ENCODE data around the gene FAM72C.
"Not testable (repeated sequence)": the region's sequence is repeated elsewhere in the genome, so short reads cannot be mapped to it uniquely, and the experiment has no call there.

FAM72C gene

DNA sequence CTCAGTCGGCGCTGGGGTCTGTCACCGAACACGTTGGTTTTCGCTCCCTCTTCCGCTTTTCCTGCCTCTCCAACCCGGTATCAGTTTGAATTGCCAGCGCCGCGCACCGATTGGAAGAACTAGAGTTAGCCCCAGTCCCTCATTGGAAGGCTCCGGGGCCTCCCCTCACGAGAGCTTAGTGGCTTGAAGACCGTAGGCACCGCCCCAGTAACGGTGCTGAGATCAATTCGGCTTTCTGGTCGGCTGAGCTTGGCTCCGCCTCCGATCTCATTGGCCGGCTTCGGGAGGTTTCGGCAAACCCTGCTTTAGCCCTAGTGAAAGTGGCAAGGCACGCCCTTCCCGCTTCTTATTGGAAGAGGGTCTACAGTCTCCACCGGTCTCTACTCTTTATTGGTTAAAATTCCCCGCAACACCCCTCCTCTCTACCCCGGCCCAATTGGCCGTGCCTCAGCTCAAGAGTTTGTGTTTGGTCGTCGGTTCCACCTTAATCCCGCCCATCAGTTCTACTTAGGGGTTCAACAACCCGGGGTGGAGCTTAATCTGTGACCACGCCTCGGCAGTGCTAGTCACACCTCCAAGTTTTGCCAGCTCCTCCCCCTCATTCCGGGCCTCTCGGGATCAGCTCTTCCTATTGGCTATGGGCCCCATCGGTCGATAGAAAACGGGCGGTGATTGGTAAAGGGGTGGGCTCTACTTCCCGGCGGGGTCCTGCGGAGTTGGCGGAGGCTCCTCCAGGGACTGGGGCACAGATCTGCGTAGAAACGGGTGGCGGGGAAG lies at the start of gene FAM72C:
Gene FAM72C (minus strand): TSS at position 63 of the 777 bp plus-strand sequence. CDS start 845 bp downstream, outside the sequence.
- DNase-seq (ENCODE audit: low spot score) = not testable (repeated sequence)

DNA sequence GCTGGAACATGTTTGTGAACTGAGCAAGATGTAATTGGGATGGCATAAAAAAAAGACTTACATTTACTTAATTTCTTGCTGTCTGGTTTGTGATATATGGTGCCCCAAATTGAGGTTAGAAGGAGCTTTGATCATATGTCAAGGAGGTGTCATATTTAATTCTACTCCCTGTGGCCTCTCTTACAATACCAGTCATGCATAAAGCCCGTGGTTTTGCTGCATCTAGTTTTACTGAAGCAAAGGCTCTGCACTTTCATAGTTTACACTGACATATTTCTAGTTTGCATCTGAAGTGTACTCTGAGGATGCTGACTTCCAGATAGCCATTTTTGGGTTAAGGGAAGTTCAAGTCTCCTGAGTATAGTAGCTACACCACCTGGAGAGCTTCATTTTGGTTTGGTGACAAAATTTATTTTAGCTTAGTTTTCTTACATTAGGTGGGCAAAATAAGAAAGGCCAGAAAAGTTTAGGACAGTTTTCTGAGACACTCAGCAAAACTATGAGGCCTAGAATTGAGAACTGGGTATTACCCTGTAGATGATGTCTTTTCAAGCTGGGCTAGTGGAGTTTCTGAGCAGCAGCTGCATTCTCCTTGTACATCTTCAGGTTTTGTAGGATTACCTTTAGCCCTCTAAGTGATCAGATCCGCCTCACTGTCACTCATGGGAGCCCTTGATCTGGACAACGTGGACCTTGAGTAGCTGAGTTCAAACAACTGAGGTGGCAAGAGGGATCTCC lies 48.4 kb upstream of the FAM72C start:
- DNase-seq (ENCODE audit: low spot score) = not testable (repeated sequence)

DNA sequence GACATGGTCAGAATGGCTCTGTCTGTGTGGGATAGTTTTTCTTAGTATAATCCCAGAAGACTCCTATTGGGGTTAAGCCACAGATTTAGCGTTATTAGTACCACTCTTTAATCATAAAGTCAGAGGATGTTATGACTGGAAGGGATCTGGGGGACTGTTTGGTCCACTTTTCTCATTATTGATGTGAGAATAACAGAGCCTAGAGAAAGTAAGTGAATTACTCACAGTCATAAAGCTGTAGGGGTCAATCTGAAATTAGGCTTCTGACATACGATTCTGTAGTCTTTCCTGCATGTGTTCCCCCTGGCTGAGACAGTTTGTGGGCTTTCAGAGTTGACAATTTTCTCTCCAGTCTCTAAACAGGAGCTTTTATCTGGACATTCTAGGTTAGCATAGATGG lies 47.3 kb upstream of the FAM72C start:
- DNase-seq (ENCODE audit: low spot score) = not testable (repeated sequence)

DNA sequence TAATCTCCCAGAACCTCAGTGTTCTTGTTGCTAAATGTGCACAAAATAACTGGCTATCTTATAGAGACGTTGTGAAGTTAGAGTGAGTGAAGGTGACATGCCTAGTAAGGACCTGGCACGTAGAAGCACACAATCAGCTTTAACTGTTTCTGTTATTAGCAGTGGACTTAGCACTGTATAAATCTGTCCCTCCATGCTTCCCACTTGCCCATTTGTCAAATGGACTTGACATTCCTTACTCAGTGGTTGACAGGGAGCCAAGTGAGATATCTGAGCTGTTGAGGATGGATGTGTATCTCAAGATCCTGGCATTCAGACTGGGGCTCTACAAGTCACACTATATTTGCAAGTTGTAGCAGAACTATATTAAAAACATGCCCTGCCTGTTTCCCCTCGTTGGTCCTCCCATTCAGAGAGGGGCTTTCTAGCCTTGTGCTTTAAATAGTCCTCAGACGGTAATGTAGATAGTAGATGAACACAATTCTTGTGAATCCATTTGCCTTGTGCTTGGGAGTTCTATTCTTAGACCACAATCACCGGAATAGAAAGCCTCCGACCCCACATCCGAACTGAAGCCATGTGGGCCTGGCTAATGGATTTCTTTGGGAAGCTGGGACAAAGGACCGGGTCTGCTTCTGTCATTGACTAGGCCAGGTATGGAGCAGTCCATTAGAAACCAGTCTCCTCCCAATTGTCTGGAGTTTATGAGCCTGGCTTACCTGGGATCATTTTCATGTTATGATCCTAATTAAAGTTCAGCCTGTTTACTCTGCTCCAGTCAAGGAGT lies 43.6 kb upstream of the FAM72C start:
- not testable (repeated sequence) for DNase-seq (ENCODE audit: low spot score)

DNA sequence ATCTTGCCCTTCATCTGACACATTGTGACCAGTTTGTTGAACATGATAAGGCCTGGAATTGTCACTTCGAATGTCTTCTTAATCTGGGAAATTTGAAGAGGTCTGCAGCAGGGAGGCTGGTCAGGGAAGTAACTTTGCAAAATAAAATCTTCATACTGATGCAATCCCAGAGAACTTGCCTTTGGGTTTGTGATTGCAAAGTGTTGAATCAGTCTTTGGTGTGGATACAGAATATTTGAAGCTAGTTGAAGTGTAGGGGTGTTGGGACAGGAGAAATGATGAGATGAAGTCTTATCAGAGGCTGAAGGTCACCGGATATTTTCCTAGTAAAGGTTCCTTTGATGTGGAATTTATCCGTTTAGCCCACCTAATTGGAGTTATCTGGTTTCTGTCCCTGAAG lies 42.7 kb upstream of the FAM72C start:
- not testable (repeated sequence) for DNase-seq (ENCODE audit: low spot score)

DNA sequence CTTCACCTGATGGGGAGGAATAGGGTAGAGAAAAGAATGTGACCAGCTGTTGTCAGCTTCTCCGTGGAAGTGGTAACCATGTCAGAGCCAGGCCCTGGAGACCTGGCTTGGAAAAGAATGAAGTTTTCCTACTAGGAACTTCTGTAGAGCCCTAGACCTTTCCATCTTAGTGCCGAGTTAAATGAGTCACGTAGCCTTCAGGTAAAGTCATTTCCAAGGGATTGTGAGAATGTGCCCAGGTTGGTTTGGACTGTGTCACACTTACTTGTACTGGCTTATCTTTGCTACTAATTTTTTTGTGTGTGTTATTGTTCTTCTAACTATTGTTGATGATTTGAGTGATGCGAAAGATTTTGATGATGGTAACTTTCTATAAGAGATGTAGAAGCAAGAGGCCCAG lies 42.3 kb upstream of the FAM72C start:
- not testable (repeated sequence) for DNase-seq (ENCODE audit: low spot score)

DNA sequence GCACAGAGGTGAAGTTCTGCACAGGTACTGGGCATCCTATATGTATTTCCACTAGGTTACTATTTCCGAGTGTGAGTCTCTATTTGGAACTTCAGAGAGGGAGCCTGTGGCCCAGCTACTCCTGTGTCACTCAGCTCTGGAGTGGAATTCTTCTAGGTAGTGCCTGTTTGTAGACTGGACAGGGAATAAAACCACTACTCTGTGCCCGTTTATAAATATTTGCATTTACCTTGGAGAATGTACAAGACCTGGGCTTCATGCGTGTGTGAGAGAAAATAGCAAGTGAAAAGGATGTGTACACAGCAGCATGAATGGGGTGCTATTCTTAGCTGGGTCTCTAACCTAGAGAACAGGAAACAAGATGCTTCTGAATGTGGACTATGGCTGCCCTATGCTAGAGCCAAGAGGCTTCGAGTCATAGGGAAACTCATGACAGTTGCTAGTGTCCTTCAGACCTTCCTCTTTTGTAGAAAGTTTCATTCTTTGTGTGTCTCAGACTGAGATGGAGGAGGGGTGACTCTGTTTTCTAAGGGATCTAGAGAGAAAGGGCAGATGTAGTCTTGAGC lies 40.5 kb upstream of the FAM72C start:
- DNase-seq (ENCODE audit: low spot score) = not testable (repeated sequence)

DNA sequence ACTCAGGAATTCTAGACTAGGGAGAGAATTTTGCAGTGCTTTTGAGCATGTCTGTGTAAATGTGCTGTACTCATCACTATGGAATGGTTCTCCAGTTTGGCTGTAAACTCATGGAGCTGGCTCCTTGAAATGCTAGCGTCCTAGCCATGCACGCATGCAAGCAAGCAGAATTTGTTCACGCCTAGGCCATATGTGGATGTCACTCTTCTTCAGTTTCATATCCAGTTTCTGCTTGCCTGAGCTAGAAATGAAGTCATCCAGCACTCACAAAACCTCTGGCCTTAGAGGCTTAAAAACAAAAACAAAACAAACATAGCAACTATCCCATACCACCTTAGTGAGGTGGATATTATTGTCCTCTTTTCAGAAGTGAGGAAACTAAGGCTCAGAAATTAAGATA lies 37.6 kb upstream of the FAM72C start:
- not testable (repeated sequence) for DNase-seq (ENCODE audit: low spot score)

DNA sequence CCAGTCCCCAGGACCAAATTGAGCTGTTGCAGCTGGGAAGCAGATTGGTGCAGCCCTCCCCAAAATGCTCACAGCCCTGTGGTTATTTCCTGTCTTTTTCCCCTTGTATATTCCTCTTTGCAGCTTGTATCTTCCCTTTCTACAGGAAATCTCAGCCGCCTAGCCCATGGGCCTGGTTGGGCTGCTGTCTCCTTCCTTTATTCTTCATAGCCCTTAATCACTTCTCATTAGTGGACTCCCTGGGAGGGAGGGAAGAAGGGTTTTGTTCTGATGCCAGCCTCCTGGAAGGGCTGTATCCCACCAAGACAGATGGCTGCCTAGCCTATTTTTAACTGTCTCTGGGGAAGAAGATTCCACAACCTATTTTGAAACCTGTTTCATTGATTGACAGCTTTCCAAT lies 32.5 kb upstream of the FAM72C start:
- DNase-seq (ENCODE audit: low spot score) = not testable (repeated sequence)

DNA sequence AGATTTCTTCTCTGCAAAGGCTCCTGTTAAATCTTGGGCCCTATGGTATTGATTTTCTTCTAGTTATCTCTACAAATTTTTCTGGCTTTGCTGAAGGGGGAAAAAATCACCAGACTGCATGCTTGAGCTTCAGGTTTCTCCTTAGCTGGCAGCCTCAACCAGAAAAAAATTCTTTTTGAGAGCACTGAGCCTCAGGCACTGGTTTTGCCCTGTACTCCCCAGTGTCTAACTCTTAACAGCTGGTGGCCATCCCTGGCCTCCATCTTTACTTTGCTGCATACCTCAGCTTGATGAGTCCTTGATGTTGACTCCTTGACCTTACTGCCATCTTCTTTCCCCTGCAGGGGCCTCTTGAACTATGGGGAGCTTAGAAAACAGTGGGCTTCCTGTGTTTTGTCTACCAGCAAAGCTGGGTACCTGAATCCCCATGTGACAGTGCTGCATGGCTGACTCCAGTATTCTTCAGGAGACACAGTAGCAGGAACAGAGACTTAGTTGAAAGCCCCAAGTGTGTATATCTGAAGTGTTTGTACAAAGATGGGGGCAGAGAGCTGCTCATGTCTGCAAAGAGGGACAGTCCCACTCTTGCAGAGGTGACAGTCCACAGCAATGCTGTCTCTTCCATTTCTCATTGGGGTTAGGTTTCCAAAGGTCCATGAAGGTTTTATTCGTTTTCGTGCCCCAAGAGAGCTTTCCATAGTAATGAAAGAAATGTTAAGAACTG lies 31.7 kb upstream of the FAM72C start:
- not testable (repeated sequence) for DNase-seq (ENCODE audit: low spot score)

DNA sequence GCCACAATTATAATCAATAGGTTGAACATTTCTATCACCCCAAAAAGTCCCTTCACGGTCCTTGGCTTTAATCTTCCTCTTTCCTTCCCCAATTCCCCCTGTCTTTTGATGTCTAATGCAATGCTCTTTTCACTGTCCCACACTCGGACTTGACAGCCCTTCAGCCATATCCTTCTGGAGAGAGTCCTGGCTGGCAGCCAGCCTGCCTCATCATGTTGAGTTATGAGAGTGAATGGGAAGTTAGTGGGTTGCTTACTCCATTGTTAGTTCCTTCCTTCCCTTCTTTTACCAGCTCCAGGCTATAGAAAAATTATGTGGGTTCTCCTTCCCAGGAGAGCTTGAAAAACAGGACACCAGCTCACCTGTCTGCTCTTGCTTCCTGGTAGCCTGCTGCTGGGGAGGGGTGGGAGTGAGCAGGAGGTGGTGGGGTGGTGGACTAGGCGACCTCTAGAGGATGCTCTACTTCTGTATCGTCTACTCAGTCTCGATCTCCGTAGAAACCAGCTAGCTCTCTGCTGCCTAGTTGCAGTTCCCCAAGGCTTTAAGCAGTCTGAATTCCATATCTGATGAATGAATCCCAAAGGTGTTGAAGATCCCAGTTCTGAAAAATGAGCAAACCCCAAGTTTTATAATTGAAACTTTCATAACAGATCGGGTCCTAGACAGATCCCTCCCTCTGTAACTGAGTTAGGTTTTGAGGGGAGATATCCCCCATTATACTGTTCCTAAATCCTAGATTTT lies 30.5 kb upstream of the FAM72C start:
- not testable (repeated sequence) for DNase-seq (ENCODE audit: low spot score)

DNA sequence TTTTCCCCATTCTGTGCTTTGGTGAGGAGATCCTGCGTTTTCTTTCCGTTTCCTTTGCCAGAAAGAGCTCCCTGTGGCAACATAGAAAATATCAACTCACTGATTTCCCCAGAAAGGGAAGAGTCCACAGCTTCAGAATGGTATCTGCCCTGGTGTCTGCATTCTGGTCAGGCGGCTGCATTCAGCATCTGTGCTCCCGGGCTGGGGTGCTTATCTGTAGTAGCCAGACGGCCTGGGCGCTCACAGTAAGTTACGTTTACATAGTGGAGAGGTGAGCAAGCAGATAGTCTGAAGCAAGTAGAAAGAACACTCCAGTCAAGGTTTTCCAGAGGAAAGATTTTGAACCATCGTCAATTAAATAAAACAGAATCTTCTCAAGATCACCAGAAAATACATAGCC lies 29.3 kb upstream of the FAM72C start:
- DNase-seq (ENCODE audit: low spot score) = not testable (repeated sequence)

DNA sequence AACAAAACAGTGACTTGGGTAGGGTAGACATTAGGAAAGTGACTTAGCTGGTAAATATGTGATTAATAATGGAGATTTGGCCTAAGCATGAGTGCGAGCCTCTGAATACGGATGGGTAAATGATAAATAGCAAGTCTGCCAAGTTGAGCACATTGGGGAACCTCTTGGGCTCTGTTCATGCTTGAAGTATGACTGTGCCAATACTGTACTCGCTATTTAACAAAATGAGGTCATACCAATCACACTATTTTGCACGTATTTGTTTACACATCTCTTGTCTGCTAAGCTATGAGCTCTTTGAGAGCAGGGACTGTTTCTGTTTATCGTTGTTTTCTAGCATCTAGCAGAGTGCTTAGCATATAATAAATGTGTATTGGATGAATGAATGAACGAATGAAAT lies 24.2 kb upstream of the FAM72C start:
- not testable (repeated sequence) for DNase-seq (ENCODE audit: low spot score)

DNA sequence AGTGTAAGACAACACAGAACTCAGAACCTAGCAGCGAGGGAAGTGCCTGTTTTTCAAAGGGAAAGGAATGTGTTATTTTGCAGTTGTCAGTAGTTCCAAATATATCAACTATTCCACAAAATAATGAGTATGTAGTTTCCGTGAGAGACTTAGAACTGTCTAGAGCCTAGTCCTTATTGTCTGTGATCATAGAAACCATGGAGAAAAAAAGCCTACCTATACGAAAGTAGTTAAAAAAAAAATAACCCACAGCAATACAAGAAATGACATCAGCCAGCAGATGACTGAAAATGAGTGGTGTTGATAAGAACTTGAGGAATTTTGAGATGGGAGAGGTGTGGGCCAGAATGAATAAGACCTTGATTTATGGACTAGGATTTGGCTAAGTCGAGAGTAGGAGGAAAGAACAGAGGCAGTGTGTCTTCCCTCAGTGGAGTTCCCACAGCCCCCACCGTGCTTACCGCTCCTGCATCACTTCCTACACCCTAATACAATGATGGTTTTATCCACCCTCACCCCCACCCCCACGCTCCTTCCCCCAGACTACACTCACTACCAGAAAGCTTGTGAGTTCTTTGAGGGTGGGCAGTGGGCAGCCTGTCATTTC lies 21.6 kb upstream of the FAM72C start:
- DNase-seq (ENCODE audit: low spot score) = not testable (repeated sequence)

DNA sequence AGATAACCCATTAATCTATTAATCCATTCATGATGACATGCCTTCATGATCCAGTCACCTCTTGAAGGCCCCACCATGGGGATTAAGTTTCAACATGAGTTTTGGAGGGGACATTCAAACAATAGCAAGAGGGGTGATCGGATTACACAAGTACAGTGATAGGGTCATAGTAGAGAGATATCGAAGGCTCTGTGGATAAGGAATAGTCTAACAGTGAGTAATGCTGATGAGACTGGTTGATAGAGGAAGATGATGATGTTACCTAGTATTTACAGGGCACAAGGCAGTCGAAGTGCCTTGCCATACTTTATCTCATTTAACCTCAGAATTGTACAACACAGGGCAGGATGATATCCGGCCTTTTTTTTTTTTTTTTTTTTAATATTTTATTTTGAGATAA lies 18.9 kb upstream of the FAM72C start:
- not testable (repeated sequence) for DNase-seq (ENCODE audit: low spot score)

DNA sequence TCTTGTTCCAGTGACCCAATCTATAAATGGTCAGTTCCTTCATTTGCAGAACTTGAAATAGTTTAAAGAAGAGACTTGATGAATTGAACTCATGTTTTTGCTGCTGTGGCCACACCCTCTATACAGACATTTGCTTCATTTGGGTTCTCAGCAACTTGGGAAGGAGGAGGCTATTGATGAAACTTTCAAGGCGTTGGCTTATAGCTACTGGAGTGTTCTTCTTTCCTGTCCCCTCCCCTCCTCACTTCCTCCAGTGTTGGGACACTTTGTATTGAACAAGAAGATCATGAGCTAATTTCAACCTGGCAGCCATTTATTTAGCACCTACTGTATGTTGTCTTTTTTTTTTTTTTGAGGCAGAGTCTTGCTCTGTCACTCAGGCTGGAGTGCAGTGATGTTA lies 17.9 kb upstream of the FAM72C start:
- DNase-seq (ENCODE audit: low spot score) = not testable (repeated sequence)

DNA sequence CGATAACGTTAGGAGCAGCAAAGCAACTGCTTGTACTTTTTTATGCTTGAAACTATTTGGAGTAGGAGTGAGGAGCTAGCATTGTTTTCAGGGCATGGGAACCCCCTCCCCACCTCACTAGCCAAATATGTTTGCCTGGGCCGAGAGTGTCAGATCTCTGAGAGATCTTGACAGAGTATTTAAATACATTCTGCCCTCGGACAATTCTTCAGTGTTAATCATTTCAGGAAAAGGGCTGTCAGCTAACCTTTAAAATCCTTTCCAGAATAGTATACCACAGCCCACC lies 17.6 kb upstream of the FAM72C start:
- not testable (repeated sequence) for DNase-seq (ENCODE audit: low spot score)

DNA sequence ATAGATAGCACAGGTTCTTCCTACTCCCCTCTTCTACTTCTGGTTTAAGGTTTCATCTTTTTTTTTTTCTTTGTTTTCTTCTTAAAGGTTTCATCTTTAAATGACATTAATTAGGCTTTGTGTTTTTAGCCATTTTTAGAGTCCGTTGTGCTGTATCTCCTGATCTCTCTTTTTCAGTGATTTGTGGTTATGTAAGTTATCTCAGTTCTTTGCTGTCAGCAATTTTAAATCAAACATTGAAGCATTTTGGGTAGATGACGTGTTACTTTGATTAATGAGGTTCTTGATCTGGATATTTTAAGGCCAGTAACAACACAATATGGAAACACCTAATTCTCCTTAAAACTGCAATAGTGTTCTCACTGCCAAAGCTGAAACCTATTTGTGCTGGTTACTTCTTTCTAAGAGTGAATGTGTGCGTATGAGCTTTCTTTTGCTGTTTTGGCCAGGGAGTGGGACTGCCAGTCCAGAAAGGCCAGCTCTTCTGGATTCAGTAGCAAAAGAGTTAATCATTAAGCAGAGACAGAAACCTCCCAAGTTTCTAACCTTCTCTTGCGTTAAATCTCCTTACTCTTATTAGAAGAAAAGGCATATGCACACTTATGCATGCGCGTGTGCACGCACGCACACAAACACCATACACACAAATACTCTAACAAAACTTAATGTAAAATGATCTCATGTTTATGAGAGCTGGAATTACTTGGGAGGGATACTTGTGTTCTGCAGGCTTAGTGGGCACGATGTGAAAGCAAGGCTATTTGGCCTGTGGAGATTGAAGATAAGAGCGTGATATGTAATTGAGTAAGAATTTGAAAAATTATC lies 17.0 kb upstream of the FAM72C start:
- not testable (repeated sequence) for DNase-seq (ENCODE audit: low spot score)

DNA sequence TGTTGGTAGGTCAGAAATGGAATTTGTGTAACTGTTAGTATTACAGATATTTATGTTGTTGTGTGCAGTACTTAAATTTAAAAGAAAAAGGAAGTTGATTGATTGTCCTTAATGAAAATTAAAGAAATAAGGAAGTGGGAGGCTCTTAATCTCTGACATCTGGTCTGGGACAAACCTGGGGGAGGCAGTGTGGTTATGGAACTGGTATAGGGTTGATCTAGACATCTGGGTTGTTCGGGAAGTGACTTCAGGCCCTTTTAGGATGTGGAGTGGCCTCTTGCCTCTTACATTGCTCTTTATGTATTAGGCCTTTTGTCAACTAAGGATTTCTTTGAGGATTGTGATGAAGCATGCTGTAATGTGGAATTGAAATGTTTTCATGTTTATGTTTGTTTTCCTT lies 16.1 kb upstream of the FAM72C start:
- DNase-seq (ENCODE audit: low spot score) = not testable (repeated sequence)

Data from LoVo (cell line).